Panc1 (cell line): Measurements from ENCODE around the gene GABRG3. TPM values are rescaled to one million over a fixed set of nuclear protein-coding genes. Genes with fewer than 3 reads are reported as not detected.

Source experiments
- ATAC-seq: fragments of 200-7000 bp; cut with Tn5 transposase; 2 replicates; pipeline ENCODE4 v1.9.1; 2020; ENCODE audit warnings: mild to moderate bottlenecking, moderate library complexity
- BruUV-seq: library from RNA; stranded (reverse); fragments of 400-500 nt; replicated peaks from 2 replicates; lab custom pipeline; 2021; lab: Mats Ljungman, UMichigan
- CTCF ChIA-PET: fragments of 300-600 bp; sonication (Branson Sonifier 250); formaldehyde crosslinking; loops from one replicate; lab custom pipeline; 2022; ENCODE audit warnings: antibody characterized with exemption; lab: Charles Lee
- POLR2A ChIA-PET: fragments of 300-600 bp; sonication (Branson Sonifier 250); formaldehyde crosslinking; loops from one replicate; lab custom pipeline; 2022; ENCODE audit warnings: antibody characterized with exemption; lab: Charles Lee
- DNase-seq: peaks from one replicate; pipeline ENCODE4 v3.0.0-alpha.2; 2010; ENCODE audit warnings: low read depth, low spot score
- H3K27ac ChIP-seq: 2 replicates; pipeline ENCODE4 v1.5.1; 2011; ENCODE audit warnings: mild to moderate bottlenecking, low read length, inconsistent platforms
- H3K27me3 ChIP-seq: fragments of 200-500 bp; sonication (Bioruptor generic); 2 replicates; pipeline ENCODE4 v1.6.0; 2014; ENCODE audit warnings: low read length, inconsistent platforms; ENCODE audit not compliant: control insufficient read depth, insufficient read depth
- H3K36me3 ChIP-seq: fragments of 200-500 bp; sonication (Bioruptor generic); 2 replicates; pipeline ENCODE4 v1.5.1; 2014; ENCODE audit warnings: inconsistent platforms, mild to moderate bottlenecking, low read length, moderate library complexity; ENCODE audit not compliant: control insufficient read depth, insufficient read depth
- H3K4me1 ChIP-seq: 2 replicates; pipeline ENCODE4 v1.5.1; 2011; ENCODE audit warnings: inconsistent platforms, mild to moderate bottlenecking, low read length, moderate library complexity; ENCODE audit not compliant: control insufficient read depth, insufficient read depth
- H3K4me3 ChIP-seq, 2 experiments: 2 replicates each; pipeline ENCODE4 v1.5.1; 2011 to 2012; ENCODE audit warnings: low read depth in 2 of 2, low read length in 2 of 2, mild to moderate bottlenecking in 2 of 2, inconsistent platforms in 1 of 2, moderate library complexity in 1 of 2
- H3K9me3 ChIP-seq: fragments of 200-500 bp; sonication (Bioruptor generic); 2 replicates; pipeline ENCODE4 v1.5.1; 2014; ENCODE audit warnings: low read depth, mild to moderate bottlenecking, inconsistent platforms, low read length, moderate library complexity; ENCODE audit not compliant: control insufficient read depth, insufficient read depth
- CTCF ChIP-seq: fragments of 450-650 bp; IDR thresholded peaks from 2 replicates; pipeline ENCODE4 v1.5.1; 2017; ENCODE audit warnings: mild to moderate bottlenecking
- POLR2AphosphoS5 ChIP-seq: IDR thresholded peaks from 2 replicates; pipeline ENCODE4 v1.6.1; 2012; ENCODE audit warnings: mild to moderate bottlenecking, low read depth, low read length, moderate library complexity
- REST ChIP-seq, 2 experiments: IDR thresholded peaks; 2 replicates each; pipeline ENCODE4 v1.6.1; 2011 to 2012; ENCODE audit warnings: low read depth in 2 of 2, control low read depth in 1 of 2, low read length in 1 of 2, mild to moderate bottlenecking in 1 of 2, moderate library complexity in 1 of 2; ENCODE audit not compliant: insufficient read depth in 1 of 2
- SIN3A ChIP-seq: IDR thresholded peaks from 2 replicates; pipeline ENCODE4 v1.6.1; 2012; ENCODE audit warnings: low read depth, mild to moderate bottlenecking, low read length, moderate library complexity, borderline replicate concordance; ENCODE audit not compliant: insufficient read depth
- TCF7L2 ChIP-seq: IDR thresholded peaks from 2 replicates; pipeline ENCODE4 v1.6.1; 2011; ENCODE audit warnings: mild to moderate bottlenecking, low read depth, low read length, inconsistent platforms
- in situ Hi-C: cut with HindIII; loops from 2 replicates; pipeline ENCODE4 v1.10.0; 2016; ENCODE audit warnings: low sequenced_read_pairs, low pct_unique_long_range_greater_than_20kb
- intact Hi-C: fragments of 100-400 bp; cut with micrococcal nuclease; formaldehyde crosslinking; loops from one replicate; pipeline ENCODE4 v1.10.0; 2022; ENCODE audit not compliant: unreplicated experiment
- total RNA-seq: library from RNA; stranded (reverse); gene quantifications from one replicate; pipeline ENCODE4 v1.2.1, GENCODE V29; 2021; ENCODE audit not compliant: unreplicated experiment

Gene GABRG3
- total RNA-seq, 1 experiment from 2014 or later, result not detected

GRCh38 chr15:27549746-27550145, 578.8 kb downstream of the GABRG3 start:
- Histone ChIP-seq H3K4me3 (no peak overlapping the region), H3K4me1 (no peaks in the 10 kb centered on the region), H3K27ac (no peak overlapping the region), H3K9me3 (no peaks in the 10 kb centered on the region), H3K36me3 (no peaks in the 10 kb centered on the region), H3K27me3 (no peaks in the 10 kb centered on the region)
- no peak for TF ChIP-seq POLR2AphosphoS5
- TF ChIP-seq REST (IDR thresholded peaks at IDR 0.05; ENCODE audit: insufficient read depth in 1 of 2, low read depth in 2 of 2, low read length in 1 of 2), result no peak
- no peak for TF ChIP-seq TCF7L2
- no peak for TF ChIP-seq CTCF
- no peak for TF ChIP-seq SIN3A
- intact Hi-C loops, result no loop called here
- ChIA-PET POLR2A (no interaction called here), CTCF (no interaction called here)
- no peak for DNase-seq
- in situ Hi-C loops, result no loop called here
- ATAC-seq, result no peak
- BruUV-seq, result no TSS peak

DNA sequence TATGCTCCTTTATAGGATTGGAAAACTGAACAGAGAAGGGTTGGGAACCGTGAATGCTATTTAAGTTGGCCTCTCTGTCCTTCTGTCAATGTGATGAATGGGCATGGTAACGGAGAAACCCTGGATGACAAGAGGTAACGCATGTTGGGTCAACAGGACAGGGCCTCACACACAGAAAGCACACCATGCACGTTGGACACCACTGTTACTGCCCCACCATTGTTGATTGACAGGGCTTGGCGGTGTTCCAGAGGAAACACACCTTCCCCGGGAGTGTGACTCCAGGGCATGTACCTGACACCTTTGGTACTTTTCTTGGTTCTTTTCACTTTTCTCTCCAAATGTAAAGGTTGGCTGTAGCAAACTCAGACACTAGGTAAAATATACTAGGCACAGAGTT, 579.7 kb downstream of the GABRG3 start:
- in situ Hi-C loops, result no loop called here
- ChIA-PET CTCF (no interaction called here), POLR2A (no interaction called here)
- intact Hi-C loops, result no loop called here
- ATAC-seq (no peak), DNase-seq (no peak)
- BruUV-seq, result no TSS peak
- Histone ChIP-seq H3K27me3 (no peaks in the 10 kb centered on the region), H3K36me3 (no peaks in the 10 kb centered on the region), H3K4me1 (no peaks in the 10 kb centered on the region), H3K9me3 (no peaks in the 10 kb centered on the region), H3K4me3 (no peak overlapping the region), H3K27ac (no peak overlapping the region)
- TF ChIP-seq SIN3A (no peak), POLR2AphosphoS5 (no peak)

DNA sequence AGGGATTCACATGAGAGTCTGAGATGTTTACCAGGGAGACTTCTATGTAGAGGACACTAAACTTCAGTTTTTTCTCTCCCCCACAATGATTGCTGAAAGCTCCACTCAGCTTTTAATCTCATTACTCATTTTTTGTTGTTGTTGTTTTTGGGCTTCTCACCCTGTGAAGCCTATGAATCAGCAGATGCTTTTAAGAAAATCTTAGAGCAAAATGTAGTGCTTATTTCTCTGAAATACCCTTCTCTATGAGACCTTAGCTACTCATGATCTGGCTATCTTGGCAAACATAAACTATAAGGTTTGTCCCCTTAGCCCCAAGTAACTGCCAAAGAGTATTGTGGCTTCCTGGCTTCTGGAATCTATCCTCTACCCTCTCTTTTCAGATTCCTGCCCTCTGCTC, 590.8 kb downstream of the GABRG3 start:
- CTCF ChIA-PET, result no interaction called here
- no peaks in the 10 kb centered on the region for H3K36me3 ChIP-seq
- intact Hi-C loops (no loop called here), in situ Hi-C loops (no loop called here)
- H3K9me3 ChIP-seq, result peaks cover 11% of the 10 kb centered on the region; the same call in 1 of the 2 replicates
- POLR2A ChIA-PET, result no interaction called here
- DNase-seq, result no peak
- no peaks in the 10 kb centered on the region for H3K27me3 ChIP-seq
- TF ChIP-seq CTCF, result no peak
- no peak for TF ChIP-seq TCF7L2
- no peak for TF ChIP-seq POLR2AphosphoS5
- no peak for TF ChIP-seq REST (IDR thresholded peaks at IDR 0.05; ENCODE audit: insufficient read depth in 1 of 2, low read depth in 2 of 2, low read length in 1 of 2)
- TF ChIP-seq SIN3A, result no peak
- H3K4me1 ChIP-seq, result no peaks in the 10 kb centered on the region
- no peak for ATAC-seq
- H3K4me3 ChIP-seq, result no peak overlapping the region
- BruUV-seq, result no TSS peak
- H3K27ac ChIP-seq, result no peak overlapping the region
